ENCODE data around the gene EVA1B.

EVA1B gene

DNA sequence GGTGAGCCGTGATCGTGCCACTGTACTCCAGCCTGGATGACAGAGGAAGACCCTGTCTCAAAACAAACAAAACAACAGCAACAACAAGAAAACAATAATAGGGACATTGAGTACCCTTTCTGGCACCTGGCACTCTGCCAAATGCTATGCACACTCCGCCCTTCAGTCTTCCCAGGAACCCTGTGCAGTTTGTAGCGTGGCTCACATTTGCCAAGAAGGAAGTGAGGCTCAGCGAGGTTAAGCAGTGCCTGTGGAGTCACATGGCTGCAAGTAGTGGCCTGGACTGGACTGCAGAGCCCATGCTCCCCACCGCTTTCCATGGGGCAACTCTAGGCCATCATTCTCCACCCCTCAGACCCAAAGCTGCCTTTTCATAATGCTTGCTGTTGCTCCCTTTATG is 5.3 kb upstream of the EVA1B start:
- Histone ChIP-seq H3K4me1 (ENCODE audit: control insufficient read depth, insufficient read depth, low read length) (peaks cover 8% of the 10 kb centered on the region), H3K36me3 (ENCODE audit: control insufficient read depth in 2 of 2, insufficient read depth in 2 of 2, low read length in 2 of 2) (no peaks in the 10 kb centered on the region), H3K27ac (ENCODE audit: low read length) (no peak overlapping the region), H3K27me3 (ENCODE audit: control insufficient read depth in 1 of 2, insufficient read depth in 2 of 2, low read length in 2 of 2) (no peaks in the 10 kb centered on the region), H3K9ac (ENCODE audit: low read length in 2 of 2) (no peak overlapping the region), H3K9me3 (ENCODE audit: control insufficient read depth in 2 of 2, low read length in 2 of 2) (no peaks in the 10 kb centered on the region), H3K4me3 (ENCODE audit: low read length in 2 of 2) (no peak overlapping the region)

DNA sequence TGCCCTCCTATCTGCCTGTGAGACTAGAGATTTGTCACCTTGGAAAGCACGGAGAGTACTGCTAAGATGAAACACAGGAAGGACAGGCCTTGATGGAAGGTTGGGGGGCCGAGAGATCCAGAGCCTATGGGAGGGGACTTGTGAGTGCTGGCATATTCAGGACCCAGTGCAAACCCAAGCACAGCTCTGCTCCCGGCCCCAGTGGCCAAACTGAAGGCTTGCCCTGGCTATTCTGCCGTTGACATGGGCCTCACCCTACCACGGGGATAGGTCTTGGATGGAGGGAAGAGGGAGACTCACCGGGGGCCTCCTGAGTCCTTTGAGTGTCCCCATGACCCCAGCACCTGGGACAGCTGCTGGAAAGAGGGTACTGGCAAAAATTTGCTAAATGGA is 4.6 kb upstream of the EVA1B start:
- H3K27ac ChIP-seq (ENCODE audit: low read length): no peak overlapping the region
- H3K27me3 ChIP-seq (ENCODE audit: control insufficient read depth in 1 of 2, insufficient read depth in 2 of 2, low read length in 2 of 2): no peaks in the 10 kb centered on the region
- no peak overlapping the region for H3K4me3 ChIP-seq (ENCODE audit: low read length in 2 of 2)
- no peaks in the 10 kb centered on the region for H3K9me3 ChIP-seq (ENCODE audit: control insufficient read depth in 2 of 2, low read length in 2 of 2)
- H3K9ac ChIP-seq (ENCODE audit: low read length in 2 of 2): no peak overlapping the region
- peaks cover 10% of the 10 kb centered on the region for H3K4me1 ChIP-seq (ENCODE audit: control insufficient read depth, insufficient read depth, low read length)
- H3K36me3 ChIP-seq (ENCODE audit: control insufficient read depth in 2 of 2, insufficient read depth in 2 of 2, low read length in 2 of 2): no peaks in the 10 kb centered on the region

DNA sequence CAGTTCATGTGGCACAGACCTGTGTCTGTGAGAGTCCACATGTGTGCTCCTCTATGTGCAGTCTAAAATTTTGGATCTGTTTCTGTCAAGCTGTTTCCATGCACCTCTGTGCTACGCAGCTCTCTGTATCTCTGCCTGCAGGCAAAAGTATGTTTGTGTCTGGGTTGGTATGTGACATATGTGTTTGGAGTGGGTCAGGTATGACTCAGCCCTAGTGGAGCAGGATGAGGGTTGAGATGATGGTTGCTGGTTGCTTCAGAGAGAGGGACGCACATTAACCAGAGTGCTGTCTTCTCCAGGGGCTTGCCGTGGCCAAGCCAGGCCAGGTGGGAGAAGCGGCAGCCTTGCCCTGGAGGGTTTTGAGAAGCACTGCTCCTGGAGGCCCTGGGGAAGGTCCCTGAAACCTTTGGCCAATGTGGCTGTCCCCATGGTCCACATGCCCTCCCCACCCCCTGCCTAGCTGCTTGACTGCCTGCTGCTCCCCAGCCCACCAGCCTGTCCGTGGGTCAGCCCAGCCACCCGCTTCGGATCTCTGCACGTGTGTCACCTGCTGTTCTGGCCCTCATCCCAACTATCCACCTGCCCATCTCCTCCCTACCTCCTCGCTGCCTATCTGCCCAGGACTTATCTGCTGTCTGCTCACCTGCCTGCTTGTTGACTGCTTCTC is 4.1 kb upstream of the EVA1B start:
- H3K36me3 ChIP-seq (ENCODE audit: control insufficient read depth in 2 of 2, insufficient read depth in 2 of 2, low read length in 2 of 2): no peaks in the 10 kb centered on the region
- H3K27ac ChIP-seq (ENCODE audit: low read length): no peak overlapping the region
- H3K4me1 ChIP-seq (ENCODE audit: control insufficient read depth, insufficient read depth, low read length): peaks cover 10% of the 10 kb centered on the region

DNA sequence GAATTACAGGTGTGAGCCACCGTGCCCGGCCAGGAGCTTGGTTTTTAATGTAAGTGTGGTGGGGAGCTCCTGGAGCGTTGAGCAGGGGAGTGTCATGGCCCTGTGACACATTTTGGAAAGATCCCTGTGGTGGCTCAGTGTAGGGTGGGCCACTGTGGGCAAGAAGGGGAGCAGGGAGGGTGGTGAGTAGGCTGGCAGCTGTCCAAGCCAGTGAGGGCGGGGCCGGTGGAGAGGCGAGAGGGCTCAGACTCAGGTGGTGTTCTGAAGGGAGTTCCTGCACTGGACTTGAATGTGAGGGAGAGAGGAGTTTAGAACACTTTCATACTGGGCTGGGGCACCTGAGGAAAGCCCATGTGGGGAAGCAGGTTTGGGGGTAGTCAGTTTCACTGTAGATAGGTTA is 3.1 kb upstream of the EVA1B start:
- H3K4me3 ChIP-seq (ENCODE audit: low read length in 2 of 2): no peak overlapping the region
- H3K27ac ChIP-seq (ENCODE audit: low read length): no peak overlapping the region
- H3K4me1 ChIP-seq (ENCODE audit: control insufficient read depth, insufficient read depth, low read length): peaks cover 19% of the 10 kb centered on the region
- H3K36me3 ChIP-seq (ENCODE audit: control insufficient read depth in 2 of 2, insufficient read depth in 2 of 2, low read length in 2 of 2): no peaks in the 10 kb centered on the region
- H3K27me3 ChIP-seq (ENCODE audit: control insufficient read depth in 1 of 2, insufficient read depth in 2 of 2, low read length in 2 of 2): no peaks in the 10 kb centered on the region
- no peaks in the 10 kb centered on the region for H3K9me3 ChIP-seq (ENCODE audit: control insufficient read depth in 2 of 2, low read length in 2 of 2)
- no peak overlapping the region for H3K9ac ChIP-seq (ENCODE audit: low read length in 2 of 2)

More for the DNA sequence above, 4.1 kb upstream of the EVA1B start:
- Histone ChIP-seq H3K4me3 (ENCODE audit: low read length in 2 of 2) (no peak overlapping the region), H3K9ac (ENCODE audit: low read length in 2 of 2) (no peak overlapping the region), H3K9me3 (ENCODE audit: control insufficient read depth in 2 of 2, low read length in 2 of 2) (no peaks in the 10 kb centered on the region), H3K27me3 (ENCODE audit: control insufficient read depth in 1 of 2, insufficient read depth in 2 of 2, low read length in 2 of 2) (no peaks in the 10 kb centered on the region)

DNA sequence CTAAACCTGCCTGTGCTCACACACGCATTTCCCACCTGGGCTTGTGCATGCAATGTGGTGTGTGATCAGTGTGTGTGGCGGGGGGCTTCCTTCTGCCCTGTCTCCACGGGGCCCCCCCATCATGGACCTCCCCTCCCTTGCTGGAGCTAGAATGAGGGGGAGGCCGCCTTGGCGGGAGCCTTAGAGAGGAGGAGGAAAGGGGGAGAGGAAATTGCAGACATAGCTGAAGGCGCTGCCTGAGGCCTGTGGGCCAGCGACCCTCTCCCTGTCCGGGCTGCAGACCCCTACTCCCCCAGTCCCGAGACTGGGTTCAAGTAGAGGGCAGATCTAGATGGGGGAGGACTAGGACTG is 883 bp upstream of the EVA1B start:
- H3K27me3 ChIP-seq (ENCODE audit: control insufficient read depth in 1 of 2, insufficient read depth in 2 of 2, low read length in 2 of 2): no peaks in the 10 kb centered on the region
- peak overlapping the region; percentile 37 for H3K27ac ChIP-seq (ENCODE audit: low read length)
- H3K9me3 ChIP-seq (ENCODE audit: control insufficient read depth in 2 of 2, low read length in 2 of 2): no peaks in the 10 kb centered on the region
- peak overlapping the region in 1 of 2 donors; percentile 76 for H3K9ac ChIP-seq (ENCODE audit: low read length in 2 of 2)
- H3K36me3 ChIP-seq (ENCODE audit: control insufficient read depth in 2 of 2, insufficient read depth in 2 of 2, low read length in 2 of 2): no peaks in the 10 kb centered on the region
- H3K4me1 ChIP-seq (ENCODE audit: control insufficient read depth, insufficient read depth, low read length): peaks cover 29% of the 10 kb centered on the region
- H3K4me3 ChIP-seq (ENCODE audit: low read length in 2 of 2): peak overlapping the region in 1 of 2 donors; percentile 77

DNA sequence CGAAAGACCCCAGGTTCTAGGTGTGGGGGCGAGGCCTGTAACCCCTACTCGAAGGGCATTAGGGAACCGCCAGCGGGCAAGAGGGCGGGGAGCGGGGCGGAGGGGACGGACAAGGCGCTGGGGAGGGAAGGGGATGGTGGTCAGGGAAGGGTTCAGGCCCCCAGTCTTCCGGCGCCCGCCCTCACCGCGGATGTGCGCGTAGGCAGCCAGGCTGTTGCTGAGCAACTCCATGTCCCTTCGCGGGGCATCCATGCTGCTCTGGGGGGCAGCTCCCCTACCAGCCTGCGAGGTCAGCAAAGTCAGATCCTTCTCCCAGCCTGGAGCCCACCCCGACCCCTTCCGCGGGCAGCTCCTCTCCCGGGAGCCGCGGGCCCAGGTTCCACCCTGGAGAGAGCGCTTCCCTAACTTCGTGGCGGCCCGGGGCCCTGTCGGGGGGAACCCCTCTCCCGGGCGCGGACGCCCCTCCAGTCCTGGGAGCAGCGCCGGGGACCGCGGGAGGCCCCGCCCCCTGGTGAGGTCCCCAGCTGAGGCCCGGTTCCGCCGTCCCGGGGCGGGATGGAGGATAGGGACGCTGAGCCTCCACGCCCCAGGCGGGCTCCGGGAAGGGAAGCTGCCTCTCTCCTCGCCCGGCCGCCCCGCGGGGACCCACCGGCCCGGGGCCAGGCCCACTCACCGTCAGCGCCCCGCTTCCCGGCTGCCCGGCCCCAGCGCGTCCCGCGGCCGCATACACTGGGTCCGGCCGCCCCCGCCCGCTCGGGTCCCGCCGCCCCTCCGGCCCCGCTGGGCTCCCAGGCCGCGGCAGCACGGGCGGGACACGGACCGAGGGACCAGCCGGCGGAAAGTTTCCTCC is 434 bp downstream of the EVA1B start:
- H3K4me1 ChIP-seq (ENCODE audit: control insufficient read depth, insufficient read depth, low read length): peaks cover 29% of the 10 kb centered on the region
- no peaks in the 10 kb centered on the region for H3K36me3 ChIP-seq (ENCODE audit: control insufficient read depth in 2 of 2, insufficient read depth in 2 of 2, low read length in 2 of 2)
- H3K27ac ChIP-seq (ENCODE audit: low read length): peak overlapping the region; percentile 70
- H3K4me3 ChIP-seq (ENCODE audit: low read length in 2 of 2): peak overlapping the region; percentile 60 to 77
- no peaks in the 10 kb centered on the region for H3K9me3 ChIP-seq (ENCODE audit: control insufficient read depth in 2 of 2, low read length in 2 of 2)
- H3K9ac ChIP-seq (ENCODE audit: low read length in 2 of 2): peak overlapping the region; percentile 59 to 60
- H3K27me3 ChIP-seq (ENCODE audit: control insufficient read depth in 1 of 2, insufficient read depth in 2 of 2, low read length in 2 of 2): no peaks in the 10 kb centered on the region

DNA sequence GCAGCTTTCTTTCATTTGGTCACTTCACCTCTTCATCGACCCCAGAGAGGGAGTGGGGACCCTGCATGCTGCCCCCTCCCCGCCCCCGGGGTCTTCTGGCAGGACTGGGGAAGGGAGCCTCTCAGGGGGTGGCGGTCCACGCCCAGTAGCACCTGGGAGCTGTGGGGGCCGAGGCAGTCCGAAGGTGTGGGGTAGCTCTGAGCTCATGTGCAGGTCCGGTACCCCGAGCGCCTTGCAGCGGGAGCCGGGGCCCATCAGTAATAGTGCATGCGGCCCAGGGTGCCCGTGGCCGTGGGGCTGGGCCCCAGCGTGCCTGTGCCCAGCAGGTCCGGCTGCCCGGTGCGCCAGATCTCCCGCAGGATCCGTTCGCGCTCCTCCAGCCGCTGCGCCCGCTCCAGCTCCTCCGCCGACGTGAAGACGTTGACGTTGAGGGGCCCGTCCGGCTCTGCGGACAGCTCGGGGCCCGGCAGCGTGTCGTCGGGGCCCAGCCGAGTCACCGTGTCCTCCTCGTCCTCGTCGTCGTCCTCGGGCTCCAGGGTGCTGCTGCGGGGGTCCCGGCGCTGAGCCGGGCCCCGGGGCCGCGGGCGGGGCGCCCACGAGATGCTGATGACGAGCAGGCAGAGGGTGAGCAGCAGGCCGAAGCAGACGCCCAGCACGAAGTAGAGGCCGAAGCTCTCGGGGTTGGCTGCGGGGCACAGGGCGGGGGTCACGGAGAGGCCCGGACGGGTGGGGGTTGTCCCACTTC is 1.2 kb downstream of the EVA1B start:
- Histone ChIP-seq H3K4me3 (ENCODE audit: low read length in 2 of 2) (peak overlapping the region in 1 of 2 donors; percentile 77), H3K27me3 (ENCODE audit: control insufficient read depth in 1 of 2, insufficient read depth in 2 of 2, low read length in 2 of 2) (no peaks in the 10 kb centered on the region), H3K9me3 (ENCODE audit: control insufficient read depth in 2 of 2, low read length in 2 of 2) (no peaks in the 10 kb centered on the region), H3K36me3 (ENCODE audit: control insufficient read depth in 2 of 2, insufficient read depth in 2 of 2, low read length in 2 of 2) (no peaks in the 10 kb centered on the region), H3K9ac (ENCODE audit: low read length in 2 of 2) (no peak overlapping the region), H3K4me1 (ENCODE audit: control insufficient read depth, insufficient read depth, low read length) (peaks cover 29% of the 10 kb centered on the region), H3K27ac (ENCODE audit: low read length) (peak overlapping the region; percentile 70)

DNA sequence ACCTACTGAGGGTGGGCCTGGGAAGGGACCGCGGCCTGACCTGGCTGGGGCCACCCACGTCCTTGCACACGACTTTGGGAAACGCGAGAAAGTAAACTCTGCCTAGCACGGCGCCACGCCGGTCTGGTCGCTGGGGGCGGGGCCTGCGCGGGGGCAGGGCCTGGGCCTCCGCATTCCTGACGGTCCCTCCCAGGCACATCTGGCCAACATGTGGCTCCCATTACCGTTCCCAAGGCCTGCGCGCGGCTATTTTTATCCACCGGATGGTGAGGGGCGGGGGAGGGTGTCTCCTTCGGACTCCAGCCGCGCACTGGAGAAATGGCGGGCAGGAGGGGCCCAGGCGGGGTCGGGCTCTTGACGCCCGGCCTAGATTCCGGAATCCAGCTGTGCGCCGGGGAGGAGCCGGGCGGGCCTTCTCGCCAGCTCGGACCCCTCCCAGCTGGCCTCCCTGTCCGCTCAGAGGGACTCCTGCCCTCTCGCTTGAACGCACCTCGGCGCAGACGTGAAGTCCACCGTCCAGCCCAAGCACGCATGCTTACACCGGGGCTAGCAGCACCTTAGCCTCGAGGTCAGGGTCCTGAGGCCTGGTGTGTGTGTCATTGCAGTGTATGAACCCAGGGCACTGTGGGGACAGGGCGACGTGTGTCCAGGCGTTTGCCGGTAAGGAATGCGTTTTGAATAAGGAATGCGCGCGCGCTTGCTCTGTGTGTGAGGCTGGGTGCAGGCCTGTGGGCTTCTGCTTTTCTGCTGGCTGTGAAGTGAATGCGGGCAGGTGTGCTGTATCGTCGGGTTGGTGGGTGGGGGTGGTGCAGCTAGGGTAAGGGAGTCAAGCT is 2.1 kb downstream of the EVA1B start:
- Histone ChIP-seq H3K9me3 (ENCODE audit: control insufficient read depth in 2 of 2, low read length in 2 of 2) (no peaks in the 10 kb centered on the region), H3K4me3 (ENCODE audit: low read length in 2 of 2) (peak overlapping the region; percentile 51 to 77), H3K27me3 (ENCODE audit: control insufficient read depth in 1 of 2, insufficient read depth in 2 of 2, low read length in 2 of 2) (no peaks in the 10 kb centered on the region), H3K27ac (ENCODE audit: low read length) (no peak overlapping the region), H3K4me1 (ENCODE audit: control insufficient read depth, insufficient read depth, low read length) (peaks cover 29% of the 10 kb centered on the region), H3K36me3 (ENCODE audit: control insufficient read depth in 2 of 2, insufficient read depth in 2 of 2, low read length in 2 of 2) (no peaks in the 10 kb centered on the region), H3K9ac (ENCODE audit: low read length in 2 of 2) (no peak overlapping the region)

DNA sequence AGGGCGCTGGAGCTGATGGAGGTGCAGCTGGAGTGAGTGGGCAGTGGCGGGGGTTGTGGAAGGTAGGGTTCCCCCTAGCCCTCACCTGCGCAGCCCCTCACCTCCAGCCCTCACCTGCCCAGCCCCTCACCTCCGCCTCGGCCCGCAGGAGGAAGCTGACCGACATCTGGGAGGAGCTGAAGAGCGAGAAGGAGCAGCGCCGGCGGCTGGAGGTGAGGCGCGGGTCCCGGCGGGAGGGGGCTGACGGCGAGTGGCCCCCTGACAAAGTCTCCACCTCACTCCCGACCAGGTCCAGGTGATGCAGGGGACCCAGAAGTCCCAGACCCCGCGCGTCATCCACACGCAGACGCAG is 2.7 kb downstream of the EVA1B start:
- H3K27me3 ChIP-seq (ENCODE audit: control insufficient read depth in 1 of 2, insufficient read depth in 2 of 2, low read length in 2 of 2): no peaks in the 10 kb centered on the region
- no peaks in the 10 kb centered on the region for H3K9me3 ChIP-seq (ENCODE audit: control insufficient read depth in 2 of 2, low read length in 2 of 2)
- peaks cover 29% of the 10 kb centered on the region for H3K4me1 ChIP-seq (ENCODE audit: control insufficient read depth, insufficient read depth, low read length)
- H3K4me3 ChIP-seq (ENCODE audit: low read length in 2 of 2): peak overlapping the region; percentile 51 to 77
- no peaks in the 10 kb centered on the region for H3K36me3 ChIP-seq (ENCODE audit: control insufficient read depth in 2 of 2, insufficient read depth in 2 of 2, low read length in 2 of 2)
- H3K27ac ChIP-seq (ENCODE audit: low read length): no peak overlapping the region
- no peak overlapping the region for H3K9ac ChIP-seq (ENCODE audit: low read length in 2 of 2)

DNA sequence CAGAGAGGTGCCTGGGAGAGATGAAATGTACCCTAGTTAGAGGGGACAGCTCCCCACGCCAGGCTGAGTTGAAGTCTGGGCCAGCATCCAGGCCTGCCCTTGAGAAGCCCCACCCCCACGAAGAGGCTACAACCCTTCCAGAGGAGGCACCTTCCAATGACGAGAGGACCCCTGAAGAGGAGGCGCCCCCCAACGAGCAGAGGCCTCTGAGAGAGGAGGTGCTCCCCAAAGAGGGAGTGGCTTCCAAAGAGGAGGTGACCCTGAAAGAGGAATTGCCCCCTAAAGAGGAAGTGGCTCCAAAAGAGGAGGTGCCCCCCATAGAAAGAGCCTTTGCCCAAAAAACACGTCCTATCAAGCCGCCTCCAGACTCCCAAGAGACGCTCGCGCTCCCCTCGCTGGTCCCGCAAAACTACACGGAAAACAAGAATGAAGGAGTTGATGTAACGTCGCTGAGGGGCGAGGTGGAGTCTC is 3.1 kb downstream of the EVA1B start:
- Histone ChIP-seq H3K9ac (ENCODE audit: low read length in 2 of 2) (no peak overlapping the region), H3K27me3 (ENCODE audit: control insufficient read depth in 1 of 2, insufficient read depth in 2 of 2, low read length in 2 of 2) (no peaks in the 10 kb centered on the region), H3K4me1 (ENCODE audit: control insufficient read depth, insufficient read depth, low read length) (peaks cover 29% of the 10 kb centered on the region), H3K9me3 (ENCODE audit: control insufficient read depth in 2 of 2, low read length in 2 of 2) (no peaks in the 10 kb centered on the region), H3K36me3 (ENCODE audit: control insufficient read depth in 2 of 2, insufficient read depth in 2 of 2, low read length in 2 of 2) (no peaks in the 10 kb centered on the region), H3K4me3 (ENCODE audit: low read length in 2 of 2) (peak overlapping the region; percentile 51 to 77), H3K27ac (ENCODE audit: low read length) (no peak overlapping the region)
